ENCODE data around the gene GPR55.

Gene GPR55

GRCh38 chr2:230934231-230935129 lies 9.4 kb upstream of the GPR55 start:
- no peak for DNase-seq (ENCODE audit: low read depth in 3 of 3)

- DNase-seq (ENCODE audit: low read depth in 3 of 3) = no peak
Observed at GRCh38 chr2:230933521-230934180, 8.6 kb upstream of the GPR55 start.

GRCh38 chr2:230932556-230933511 lies 7.8 kb upstream of the GPR55 start:
- no peak for DNase-seq (ENCODE audit: low read depth in 3 of 3)

- no peak for DNase-seq (ENCODE audit: low read depth in 3 of 3)
Observed at GRCh38 chr2:230931556-230932231, 6.7 kb upstream of the GPR55 start.

GRCh38 chr2:230930928-230931555 lies 6.0 kb upstream of the GPR55 start:
- DNase-seq (ENCODE audit: low read depth in 3 of 3) = no peak

GRCh38 chr2:230930149-230930780 lies 5.2 kb upstream of the GPR55 start:
- DNase-seq (ENCODE audit: low read depth in 3 of 3) = no peak

GRCh38 chr2:230929381-230930148 lies 4.5 kb upstream of the GPR55 start:
- DNase-seq (ENCODE audit: low read depth in 3 of 3) = no peak

- DNase-seq (ENCODE audit: low read depth in 3 of 3) = no peak
Observed at GRCh38 chr2:230928701-230929380, 3.8 kb upstream of the GPR55 start.

- no peak for DNase-seq (ENCODE audit: low read depth in 3 of 3)
Observed at GRCh38 chr2:230927711-230928341, 2.8 kb upstream of the GPR55 start.

GRCh38 chr2:230925879-230926765 lies 1.1 kb upstream of the GPR55 start:
- DNase-seq (ENCODE audit: low read depth in 3 of 3) = no peak

GRCh38 chr2:230925443-230925878 lies 419 bp upstream of the GPR55 start:
- no peak for DNase-seq (ENCODE audit: low read depth in 3 of 3)

GRCh38 chr2:230924092-230924469 lies 961 bp downstream of the GPR55 start:
- DNase-seq (ENCODE audit: low read depth in 3 of 3) = no peak

- DNase-seq (ENCODE audit: low read depth in 3 of 3) = no peak
Observed at GRCh38 chr2:230922951-230923717, 1.9 kb downstream of the GPR55 start.

GRCh38 chr2:230921806-230922595 lies 3.0 kb downstream of the GPR55 start:
- no peak for DNase-seq (ENCODE audit: low read depth in 3 of 3)

- no peak for DNase-seq (ENCODE audit: low read depth in 3 of 3)
Observed at GRCh38 chr2:230920167-230920566, 4.9 kb downstream of the GPR55 start.

- DNase-seq (ENCODE audit: low read depth in 3 of 3) = no peak
Observed at GRCh38 chr2:230919681-230920080, 5.4 kb downstream of the GPR55 start.
